Activated T-cell treated with anti-CD3 and anti-CD28 coated beads, Interleukin-2, amount 50 U/mL, for 72 hours (primary cell): Measurements from ENCODE around the gene MYORG. TPM values are rescaled to one million over a fixed set of nuclear protein-coding genes. Genes with fewer than 3 reads are reported as not detected.

Experiments used
- ATAC-seq, 2 donors: fragments of 150-1000 bp; cut with Tn5 transposase; replicated peaks in 1 of 2; 2 replicates each; pipeline ENCODE4 v1.10.0; 2021; ENCODE audit warnings: moderate library complexity in 2 of 2, mild to moderate bottlenecking in 1 of 2
- DNase-seq, 2 donors: peaks; one replicate each; pipeline ENCODE4 v3.0.0; 2021 to 2022; ENCODE audit warnings: mixed read lengths in 1 of 2
- H3K27ac Mint-ChIP-seq: one replicate; pipeline ENCODE4 v1.8.0; 2022; ENCODE audit warnings: mild to moderate bottlenecking, moderate library complexity, mixed read lengths
- H3K27me3 Mint-ChIP-seq: one replicate; pipeline ENCODE4 v1.8.0; 2022; ENCODE audit warnings: low read depth, mixed read lengths
- H3K36me3 Mint-ChIP-seq, 2 donors: one replicate each; pipeline ENCODE4 v1.8.0; 2022; ENCODE audit warnings: mixed read lengths in 2 of 2, mild to moderate bottlenecking in 1 of 2; ENCODE audit not compliant: insufficient read depth in 2 of 2
- H3K4me1 Mint-ChIP-seq: one replicate; pipeline ENCODE4 v1.8.0; 2022; ENCODE audit warnings: low read depth, mixed read lengths
- H3K4me3 Mint-ChIP-seq, 2 donors: one replicate each; pipeline ENCODE4 v1.8.0; 2022; ENCODE audit warnings: mild to moderate bottlenecking in 2 of 2, mixed read lengths in 2 of 2, moderate library complexity in 2 of 2
- H3K9me3 Mint-ChIP-seq, 2 donors: one replicate each; pipeline ENCODE4 v1.8.0; 2022; ENCODE audit warnings: mixed read lengths in 2 of 2
- total RNA-seq, 2 donors: library from RNA; stranded (reverse); gene quantifications; one replicate each; pipeline ENCODE4 v1.2.3, GENCODE V29; 2022

Gene MYORG
- total RNA-seq, 2 donors from 2014 or later, result 1.7 TPM

GRCh38 chr9:34332076-34332964, 44.4 kb downstream of the MYORG start:
- H3K4me3 Mint-ChIP-seq, result no peak overlapping the region
- peaks cover 0 to 2% of the 10 kb centered on the region in 2 donors for H3K36me3 Mint-ChIP-seq
- no peaks in the 10 kb centered on the region for H3K27me3 Mint-ChIP-seq
- no peak overlapping the region for H3K27ac Mint-ChIP-seq
- DNase-seq (no peak), ATAC-seq (no peak)
- H3K9me3 Mint-ChIP-seq, result no peaks in the 10 kb centered on the region
- peaks cover 41% of the 10 kb centered on the region for H3K4me1 Mint-ChIP-seq

DNA sequence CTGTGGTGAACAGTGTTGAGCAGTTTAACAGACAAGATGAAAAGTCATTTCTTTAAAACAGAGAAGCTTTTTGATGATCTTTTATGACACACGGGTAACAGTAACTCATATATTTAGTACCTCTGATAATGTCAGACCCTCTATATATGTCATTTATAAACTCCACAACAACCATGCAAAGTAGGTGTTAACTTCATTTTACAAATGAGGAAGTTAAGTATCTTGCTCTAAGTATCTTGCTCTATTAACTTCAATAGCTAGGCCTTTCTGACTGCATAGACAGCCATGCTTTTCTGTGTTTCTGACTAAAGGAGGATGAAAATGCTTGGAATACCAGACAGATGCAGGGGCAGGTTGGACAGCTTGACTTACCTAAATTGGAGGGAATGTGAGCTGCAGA, 45.5 kb downstream of the MYORG start:
- Mint-ChIP-seq H3K27me3 (no peaks in the 10 kb centered on the region), H3K9me3 (no peaks in the 10 kb centered on the region), H3K4me3 (peak overlapping the region; percentile 21 to 38), H3K4me1 (peaks cover 44% of the 10 kb centered on the region), H3K27ac (no peak overlapping the region), H3K36me3 (peaks cover 0 to 2% of the 10 kb centered on the region in 2 donors)
- DNase-seq (no peak), ATAC-seq (no peak)

DNA sequence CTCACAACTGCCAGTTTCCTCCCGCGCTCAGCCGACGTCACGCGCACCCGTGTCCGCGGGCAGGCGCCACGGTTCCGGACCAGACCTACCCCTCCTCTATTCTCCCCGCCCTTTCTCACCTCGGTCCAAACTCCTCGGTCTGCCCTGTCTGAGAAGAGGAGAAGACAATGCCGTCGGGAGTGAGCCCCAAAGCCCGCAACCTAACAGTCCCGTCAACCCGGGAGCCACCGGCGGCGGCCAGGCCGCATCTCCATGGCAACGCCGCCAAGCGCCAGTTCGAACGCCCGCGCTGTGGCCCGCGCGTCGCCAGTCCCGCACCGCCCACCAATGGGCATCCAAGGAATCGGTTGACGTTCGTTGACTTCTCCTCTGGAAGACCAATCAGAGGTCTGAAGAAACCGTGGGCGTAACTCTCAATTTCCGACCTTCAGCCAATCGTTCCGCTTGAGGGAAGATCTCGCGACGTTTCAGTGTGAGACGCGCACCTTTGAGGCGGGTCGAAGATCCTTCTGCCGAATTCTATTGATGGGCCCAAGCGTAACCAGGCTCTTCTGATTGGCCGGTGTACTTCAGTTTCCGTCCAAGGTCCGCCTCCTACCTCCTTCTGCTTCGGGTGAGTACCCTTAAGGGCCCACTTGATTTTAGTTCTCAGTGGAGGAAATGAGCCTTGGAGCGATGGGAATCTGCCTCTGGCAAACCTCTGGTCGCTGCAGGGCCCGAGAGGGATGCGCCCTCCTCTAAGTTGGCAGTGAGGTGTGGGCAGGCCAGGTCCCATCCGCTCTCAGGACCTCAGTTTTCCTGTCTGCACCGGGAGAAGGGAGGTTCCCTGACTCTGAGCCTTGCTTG, 47.5 kb downstream of the MYORG start, which contains the start of the genes KIF24 and NUDT2:
Gene KIF24 (minus strand): TSS at position 282 of the 846 bp plus-strand sequence. CDS start 17,922 bp downstream, outside the sequence.
Gene NUDT2 (plus strand): TSS at position 583 of the 846 bp plus-strand sequence. CDS start 9,471 bp downstream, outside the sequence.
- Mint-ChIP-seq H3K4me3 (peak within 1 kb of the TSS; percentile 98 to 99), H3K4me1 (peaks cover 39% of the 10 kb centered on the region), H3K27me3 (no peaks in the 10 kb centered on the region), H3K9me3 (no peaks in the 10 kb centered on the region), H3K27ac (peak within 1 kb of the TSS; percentile 99), H3K36me3 (peaks cover 0 to 2% of the 10 kb centered on the region in 2 donors)
- DNase-seq (peak; percentile 96 to 97), ATAC-seq (peak; percentile 95)

DNA sequence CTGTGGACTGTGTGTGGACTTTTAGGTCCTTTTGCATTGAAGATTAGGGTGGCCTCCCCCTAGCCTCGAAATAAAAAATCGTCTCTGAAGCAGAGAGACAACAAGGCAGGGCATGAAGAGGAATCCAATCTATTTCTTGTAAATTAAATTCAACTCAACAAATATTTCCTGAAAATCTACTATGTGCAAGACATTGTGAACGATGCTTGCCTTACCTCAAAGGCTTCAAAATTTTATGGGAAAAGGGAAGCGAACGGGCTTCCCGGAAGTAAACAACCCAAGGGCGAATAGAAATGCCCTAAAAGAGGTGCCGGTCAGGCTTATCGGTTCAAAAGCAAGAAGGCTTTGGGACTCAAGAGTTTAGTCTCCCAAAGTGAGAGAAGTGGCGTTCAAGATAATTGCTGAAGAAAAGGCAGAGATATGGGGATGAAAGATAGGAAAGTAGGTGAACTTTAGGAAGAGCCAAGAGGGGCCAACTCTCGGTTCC, 48.2 kb downstream of the MYORG start:
- Mint-ChIP-seq H3K36me3 (peaks cover 0 to 2% of the 10 kb centered on the region in 2 donors), H3K4me3 (peak overlapping the region; percentile 98 to 99), H3K9me3 (no peaks in the 10 kb centered on the region), H3K27me3 (no peaks in the 10 kb centered on the region), H3K27ac (peak overlapping the region; percentile 99), H3K4me1 (peaks cover 39% of the 10 kb centered on the region)
- ATAC-seq, result peak in 1 of 2 donors; percentile 0
- no peak for DNase-seq

GRCh38 chr9:34326690-34327089, 50.0 kb downstream of the MYORG start:
- peaks cover 29% of the 10 kb centered on the region for H3K4me1 Mint-ChIP-seq
- no peak overlapping the region for H3K27ac Mint-ChIP-seq
- DNase-seq (no peak), ATAC-seq (no peak)
- H3K9me3 Mint-ChIP-seq, result no peaks in the 10 kb centered on the region
- no peaks in the 10 kb centered on the region for H3K27me3 Mint-ChIP-seq
- H3K36me3 Mint-ChIP-seq, result peaks cover 0 to 2% of the 10 kb centered on the region in 2 donors
- no peak overlapping the region for H3K4me3 Mint-ChIP-seq

DNA sequence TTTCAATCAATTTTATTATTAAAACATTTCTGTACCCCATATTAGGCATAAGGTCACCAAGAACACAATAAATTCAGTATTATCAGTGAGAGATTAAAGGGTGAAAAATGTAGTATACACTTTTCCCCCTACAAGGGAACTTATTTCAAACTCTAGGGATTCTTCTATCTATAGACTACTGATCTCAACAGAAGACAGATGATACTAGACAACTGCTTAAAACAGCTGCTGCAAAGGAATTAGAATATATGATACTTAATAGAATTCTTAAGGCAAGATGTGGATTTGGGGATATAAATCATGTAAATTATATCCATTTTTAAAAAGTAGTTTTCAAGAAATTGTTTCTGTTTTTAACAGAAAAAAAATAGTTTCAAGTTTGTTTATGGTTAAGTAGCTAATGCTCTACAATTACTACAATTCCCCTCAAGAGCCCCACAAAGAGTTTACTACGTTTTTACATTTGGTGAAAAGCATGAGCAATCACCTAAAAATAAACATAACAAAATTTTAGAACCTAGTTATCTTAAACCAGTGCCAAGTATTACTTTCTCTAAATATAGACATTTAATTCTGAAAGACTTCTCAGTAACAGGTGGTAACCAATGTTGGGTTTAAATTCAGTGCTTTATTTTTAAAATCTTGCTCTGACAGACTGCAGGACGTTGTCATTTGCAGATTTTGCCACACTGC, 53.7 kb downstream of the MYORG start:
- ATAC-seq (no peak), DNase-seq (no peak)
- no peaks in the 10 kb centered on the region for H3K27me3 Mint-ChIP-seq
- H3K36me3 Mint-ChIP-seq, result no peaks in the 10 kb centered on the region
- no peaks in the 10 kb centered on the region for H3K9me3 Mint-ChIP-seq
- no peak overlapping the region for H3K27ac Mint-ChIP-seq
- H3K4me3 Mint-ChIP-seq, result no peak overlapping the region
- peaks cover 9% of the 10 kb centered on the region for H3K4me1 Mint-ChIP-seq

GRCh38 chr9:34321451-34321850, 55.2 kb downstream of the MYORG start:
- H3K4me1 Mint-ChIP-seq, result no peaks in the 10 kb centered on the region
- H3K36me3 Mint-ChIP-seq, result no peaks in the 10 kb centered on the region
- no peaks in the 10 kb centered on the region for H3K27me3 Mint-ChIP-seq
- H3K27ac Mint-ChIP-seq, result no peak overlapping the region
- no peak overlapping the region for H3K4me3 Mint-ChIP-seq
- ATAC-seq (no peak), DNase-seq (no peak)
- H3K9me3 Mint-ChIP-seq, result no peaks in the 10 kb centered on the region

DNA sequence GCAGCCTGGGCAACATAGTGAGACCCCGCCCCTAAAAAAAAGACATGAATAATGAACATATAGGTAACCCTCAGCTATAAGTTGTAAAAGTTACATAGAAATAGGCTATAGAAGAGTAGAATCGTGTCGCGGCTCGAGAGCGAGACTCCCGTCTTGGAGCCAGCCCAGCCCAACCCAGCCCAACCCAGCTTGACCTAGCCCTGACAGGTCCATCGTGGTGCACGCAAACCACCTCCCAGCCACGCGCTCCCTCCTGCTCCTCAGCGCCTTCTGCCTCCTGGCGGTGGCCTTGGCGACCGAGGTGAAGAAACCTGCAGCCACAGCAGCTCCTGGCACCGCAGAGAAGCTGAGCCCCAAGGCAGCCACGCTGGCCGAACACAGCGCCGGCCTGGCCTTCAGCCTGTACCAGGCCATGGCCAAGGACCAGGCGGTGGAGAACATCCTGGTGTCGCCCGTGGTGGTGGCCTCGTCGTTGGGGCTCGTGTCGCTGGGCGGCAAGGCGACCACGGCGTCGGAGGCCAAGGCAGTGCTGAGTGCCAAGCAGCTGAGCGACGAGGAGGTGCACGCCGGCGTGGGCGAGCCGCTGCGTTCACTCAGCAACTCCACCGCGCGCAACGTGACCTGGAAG, 58.4 kb downstream of the MYORG start:
- ATAC-seq (no peak), DNase-seq (no peak)
- Mint-ChIP-seq H3K27me3 (no peaks in the 10 kb centered on the region), H3K9me3 (no peaks in the 10 kb centered on the region), H3K4me3 (no peak overlapping the region), H3K4me1 (no peaks in the 10 kb centered on the region), H3K27ac (no peak overlapping the region), H3K36me3 (no peaks in the 10 kb centered on the region)

DNA sequence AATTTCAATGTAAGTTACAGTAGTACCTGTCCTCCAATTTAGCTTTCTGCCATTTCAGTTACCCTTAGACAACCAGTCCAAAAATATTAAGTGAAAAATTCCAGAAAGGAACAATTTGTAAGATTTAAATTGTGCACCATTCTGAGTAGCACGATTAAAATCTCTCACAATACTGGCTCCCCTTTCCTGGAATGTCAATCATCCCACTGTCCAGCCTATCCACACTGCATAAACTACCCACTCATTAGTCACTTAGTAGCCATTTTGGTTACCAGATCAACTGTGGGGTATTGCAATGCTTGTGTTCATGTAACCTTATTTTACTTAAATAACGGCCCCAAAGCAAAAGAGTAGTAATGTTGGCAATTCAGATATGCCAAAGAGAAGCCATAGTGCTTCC, 59.3 kb downstream of the MYORG start:
- ATAC-seq (no peak), DNase-seq (no peak)
- H3K9me3 Mint-ChIP-seq, result no peaks in the 10 kb centered on the region
- H3K36me3 Mint-ChIP-seq, result no peaks in the 10 kb centered on the region
- no peaks in the 10 kb centered on the region for H3K4me1 Mint-ChIP-seq
- no peaks in the 10 kb centered on the region for H3K27me3 Mint-ChIP-seq
- H3K27ac Mint-ChIP-seq, result no peak overlapping the region
- no peak overlapping the region for H3K4me3 Mint-ChIP-seq

Other genes starting within 250 kb of the MYORG start
- gene UBAP1, start 197.9 kb downstream of the MYORG start, total RNA-seq, result 10 to 100 TPM; 36.4 to 37.5 TPM
- gene KIF24, start 47.6 kb downstream of the MYORG start, total RNA-seq, result 1 to 10 TPM; 5.8 to 7.4 TPM
- 10 to 100 TPM; 27.2 to 35.3 TPM for gene NUDT2, start 47.3 kb downstream of the MYORG start, total RNA-seq
- 10 to 100 TPM; 15.2 to 18.1 TPM for gene FAM219A, start 81.7 kb upstream of the MYORG start, total RNA-seq
- gene DNAI1, start 81.9 kb upstream of the MYORG start, total RNA-seq, result under 1 TPM in 1 of 2 donors, not detected in 1; 0.23 TPM
- gene ENHO, start 146.1 kb upstream of the MYORG start, total RNA-seq, result under 1 TPM in 1 of 2 donors, not detected in 1; 0.23 TPM
- gene CNTFR, start 212.8 kb upstream of the MYORG start, total RNA-seq, result not detected
- 10 to 100 TPM; 25.0 to 31.8 TPM for gene RPP25L, start 235.2 kb upstream of the MYORG start, total RNA-seq
- gene DCTN3, start 243.6 kb upstream of the MYORG start, total RNA-seq, result 10 to 100 TPM; 75.6 to 79.2 TPM